HG02852 (cell line): ENCODE results near the gene PC.
"Not testable (repeated sequence)": the region's sequence is repeated elsewhere in the genome, so short reads cannot be mapped to it uniquely, and the experiment has no call there.

Source experiments
- ATAC-seq: cut with Tn5 transposase; IDR thresholded peaks from one replicate; pipeline ENCODE4 v1.9.1; 2021; ENCODE audit warnings: mild to moderate bottlenecking, moderate library complexity; ENCODE audit not compliant: unreplicated experiment

Gene PC

GRCh38 chr11:66800720-66801428, 157.3 kb downstream of the PC start:
- ATAC-seq = peak; percentile 48

- not testable (repeated sequence) for ATAC-seq
Observed at GRCh38 chr11:66799815-66800214, 158.4 kb downstream of the PC start.
